Measurements from ENCODE around the gene CCNJL. TPM values are rescaled to one million over a fixed set of nuclear protein-coding genes. Genes with fewer than 3 reads are reported as not detected.

The CCNJL gene
- total RNA-seq, 1 donor from 2014 or later = 123 TPM

- Mint-ChIP-seq H3K9me3 (ENCODE audit: unreplicated experiment) (peaks cover 3% of the 10 kb centered on the region), H3K27me3 (ENCODE audit: unreplicated experiment) (peaks cover 8% of the 10 kb centered on the region), H3K4me1 (ENCODE audit: low read depth, unreplicated experiment) (peaks cover 42% of the 10 kb centered on the region), H3K4me3 (ENCODE audit: unreplicated experiment) (no peak overlapping the region), H3K36me3 (ENCODE audit: unreplicated experiment) (peaks cover 10% of the 10 kb centered on the region), H3K27ac (ENCODE audit: unreplicated experiment) (peak overlapping the region; percentile 86)
- DNase-seq = no peak
- no peak for TF ChIP-seq CTCF (IDR thresholded peaks at IDR 0.05; ENCODE audit: partially characterized antibody, unreplicated experiment)
These were observed 40.1 kb downstream of the CCNJL start for GRCh38 chr5:160272264-160272663.

GRCh38 chr5:160271836-160272235, 40.5 kb downstream of the CCNJL start:
- H3K4me3 Mint-ChIP-seq (ENCODE audit: unreplicated experiment) = no peak overlapping the region

GRCh38 chr5:160271396-160271795, 41.0 kb downstream of the CCNJL start:
- H3K27ac Mint-ChIP-seq (ENCODE audit: unreplicated experiment) = peak overlapping the region; percentile 86

More at GRCh38 chr5:160271836-160272235, 40.5 kb downstream of the CCNJL start:
- Mint-ChIP-seq H3K36me3 (ENCODE audit: unreplicated experiment) (peaks cover 8% of the 10 kb centered on the region), H3K4me1 (ENCODE audit: low read depth, unreplicated experiment) (peaks cover 41% of the 10 kb centered on the region), H3K27ac (ENCODE audit: unreplicated experiment) (peak overlapping the region; percentile 86), H3K9me3 (ENCODE audit: unreplicated experiment) (peaks cover under 1% of the 10 kb centered on the region), H3K27me3 (ENCODE audit: unreplicated experiment) (peaks cover 6% of the 10 kb centered on the region)
- DNase-seq = no peak
- TF ChIP-seq CTCF (IDR thresholded peaks at IDR 0.05; ENCODE audit: partially characterized antibody, unreplicated experiment) = no peak

GRCh38 chr5:160270704-160271103, 41.7 kb downstream of the CCNJL start:
- Mint-ChIP-seq H3K9me3 (ENCODE audit: unreplicated experiment) (peaks cover 9% of the 10 kb centered on the region), H3K4me1 (ENCODE audit: low read depth, unreplicated experiment) (peaks cover 48% of the 10 kb centered on the region), H3K4me3 (ENCODE audit: unreplicated experiment) (no peak overlapping the region), H3K27me3 (ENCODE audit: unreplicated experiment) (peaks cover 6% of the 10 kb centered on the region), H3K27ac (ENCODE audit: unreplicated experiment) (no peak overlapping the region), H3K36me3 (ENCODE audit: unreplicated experiment) (peaks cover 8% of the 10 kb centered on the region)
- no peak for DNase-seq
- TF ChIP-seq CTCF (IDR thresholded peaks at IDR 0.05; ENCODE audit: partially characterized antibody, unreplicated experiment) = no peak

More at GRCh38 chr5:160271396-160271795, 41.0 kb downstream of the CCNJL start:
- Mint-ChIP-seq H3K9me3 (ENCODE audit: unreplicated experiment) (peaks cover 5% of the 10 kb centered on the region), H3K27me3 (ENCODE audit: unreplicated experiment) (peaks cover 6% of the 10 kb centered on the region), H3K4me3 (ENCODE audit: unreplicated experiment) (peak overlapping the region; percentile 71), H3K4me1 (ENCODE audit: low read depth, unreplicated experiment) (peaks cover 44% of the 10 kb centered on the region), H3K36me3 (ENCODE audit: unreplicated experiment) (peaks cover 8% of the 10 kb centered on the region)
- DNase-seq = no peak
- TF ChIP-seq CTCF (IDR thresholded peaks at IDR 0.05; ENCODE audit: partially characterized antibody, unreplicated experiment) = no peak

- no peak for DNase-seq
- Mint-ChIP-seq H3K9me3 (ENCODE audit: unreplicated experiment) (peaks cover 11% of the 10 kb centered on the region), H3K36me3 (ENCODE audit: unreplicated experiment) (peaks cover 8% of the 10 kb centered on the region), H3K27ac (ENCODE audit: unreplicated experiment) (no peak overlapping the region), H3K27me3 (ENCODE audit: unreplicated experiment) (peaks cover 6% of the 10 kb centered on the region), H3K4me1 (ENCODE audit: low read depth, unreplicated experiment) (peaks cover 51% of the 10 kb centered on the region), H3K4me3 (ENCODE audit: unreplicated experiment) (no peak overlapping the region)
- TF ChIP-seq CTCF (IDR thresholded peaks at IDR 0.05; ENCODE audit: partially characterized antibody, unreplicated experiment) = no peak
These were observed 43.3 kb downstream of the CCNJL start for GRCh38 chr5:160269017-160269416.
